22Rv1 (cell line): Measurements from ENCODE around the gene ENPEP.
"Not testable (repeated sequence)": the region's sequence is repeated elsewhere in the genome, so short reads cannot be mapped to it uniquely, and the experiment has no call there.

ENCODE experiments used
- H3K27ac ChIP-seq: fragments of 450-650 bp; 2 replicates; pipeline ENCODE4 v1.5.1; 2017
- CTCF ChIP-seq: fragments of 450-650 bp; IDR thresholded peaks from 2 replicates; pipeline ENCODE4 v1.5.1; 2017; ENCODE audit warnings: mild to moderate bottlenecking
- ZFX ChIP-seq: fragments of 450-650 bp; IDR thresholded peaks from 2 replicates; pipeline ENCODE4 v1.6.1; 2017; ENCODE audit warnings: antibody characterized with exemption, borderline replicate concordance

Gene ENPEP

DNA sequence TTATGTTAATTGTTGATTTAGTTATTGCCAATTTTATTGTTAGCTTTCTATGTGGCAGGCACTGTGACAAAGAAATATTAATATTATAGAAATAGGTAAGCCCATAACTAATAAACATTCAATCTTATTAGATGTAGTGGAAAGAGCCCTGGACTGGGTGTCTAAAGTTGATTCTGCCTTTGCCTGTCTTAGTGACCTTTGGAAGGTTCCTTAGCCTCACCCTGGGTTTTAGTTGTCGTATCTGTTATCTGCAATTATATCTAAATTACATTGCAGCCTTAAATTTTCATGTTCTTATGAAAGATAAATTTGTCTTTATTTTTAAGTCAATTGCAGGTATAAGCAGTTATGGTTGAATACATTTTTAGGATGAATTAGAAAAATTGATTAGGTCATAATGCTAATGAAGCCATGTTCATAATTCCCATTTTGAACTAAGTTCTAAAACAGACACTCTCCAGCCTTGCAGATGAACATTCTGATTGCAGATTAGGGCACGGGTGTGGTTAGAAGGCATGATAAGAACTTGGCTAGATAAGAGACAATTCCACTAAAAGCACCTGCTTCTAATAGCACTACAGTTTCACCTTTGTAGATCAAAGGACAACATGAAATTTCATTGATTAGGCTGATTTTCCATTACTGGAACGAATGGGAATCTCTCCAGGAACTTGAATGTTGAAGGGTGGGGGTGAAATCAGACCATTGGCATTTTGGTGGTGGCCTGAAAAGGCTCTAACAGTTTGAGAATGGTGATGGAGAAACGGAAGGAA is 17.3 kb upstream of the ENPEP start:
- no peak for TF ChIP-seq ZFX
- TF ChIP-seq CTCF: no peak
- no peak overlapping the region for H3K27ac ChIP-seq

GRCh38 chr4:110460074-110460746 is 15.7 kb upstream of the ENPEP start:
- H3K27ac ChIP-seq: no peak overlapping the region
- no peak for TF ChIP-seq ZFX
- no peak for TF ChIP-seq CTCF

GRCh38 chr4:110467400-110467799 is 8.6 kb upstream of the ENPEP start:
- no peak for TF ChIP-seq ZFX
- TF ChIP-seq CTCF: no peak
- H3K27ac ChIP-seq: no peak overlapping the region

- no peak overlapping the region for H3K27ac ChIP-seq
Observed at GRCh38 chr4:110472583-110473329, 3.2 kb upstream of the ENPEP start.

GRCh38 chr4:110474481-110474880 is 1.5 kb upstream of the ENPEP start:
- TF ChIP-seq ZFX (no peak), CTCF (no peak)
- H3K27ac ChIP-seq: no peak overlapping the region

More at GRCh38 chr4:110472583-110473329, 3.2 kb upstream of the ENPEP start:
- no peak for TF ChIP-seq ZFX
- TF ChIP-seq CTCF: no peak

- H3K27ac ChIP-seq: not testable (repeated sequence)
Observed at GRCh38 chr4:110475080-110475479, 875 bp upstream of the ENPEP start.

DNA sequence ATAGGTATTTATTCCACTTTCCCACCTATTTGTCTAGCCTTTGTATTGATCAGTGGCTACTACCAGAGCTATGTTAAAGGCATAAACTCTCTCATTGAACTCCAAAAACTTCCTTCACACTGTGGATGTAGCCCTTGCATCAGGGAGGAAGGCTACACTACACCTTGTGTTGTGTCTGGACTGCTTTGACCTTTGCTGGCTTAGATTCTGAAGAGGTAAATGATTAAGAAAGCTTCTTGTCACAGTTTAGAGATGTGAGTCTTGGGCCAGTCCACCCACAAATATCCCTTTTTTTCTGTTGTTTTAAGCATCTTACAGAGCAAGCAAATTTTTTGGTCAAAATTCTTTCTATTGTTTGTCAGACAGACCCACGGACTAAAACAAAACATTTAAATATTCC is 1.9 kb downstream of the ENPEP start:
- no peak overlapping the region for H3K27ac ChIP-seq
- TF ChIP-seq ZFX (no peak), CTCF (no peak)
